GM18870 (cell line): Measurements from ENCODE around the gene KRT85.
"Not testable (repeated sequence)": the region's sequence is repeated elsewhere in the genome, so short reads cannot be mapped to it uniquely, and the experiment has no call there.

ENCODE experiments used
- ATAC-seq: cut with Tn5 transposase; IDR thresholded peaks from one replicate; pipeline ENCODE4 v1.9.1; 2021; ENCODE audit warnings: moderate library complexity; ENCODE audit not compliant: unreplicated experiment

KRT85 gene

DNA sequence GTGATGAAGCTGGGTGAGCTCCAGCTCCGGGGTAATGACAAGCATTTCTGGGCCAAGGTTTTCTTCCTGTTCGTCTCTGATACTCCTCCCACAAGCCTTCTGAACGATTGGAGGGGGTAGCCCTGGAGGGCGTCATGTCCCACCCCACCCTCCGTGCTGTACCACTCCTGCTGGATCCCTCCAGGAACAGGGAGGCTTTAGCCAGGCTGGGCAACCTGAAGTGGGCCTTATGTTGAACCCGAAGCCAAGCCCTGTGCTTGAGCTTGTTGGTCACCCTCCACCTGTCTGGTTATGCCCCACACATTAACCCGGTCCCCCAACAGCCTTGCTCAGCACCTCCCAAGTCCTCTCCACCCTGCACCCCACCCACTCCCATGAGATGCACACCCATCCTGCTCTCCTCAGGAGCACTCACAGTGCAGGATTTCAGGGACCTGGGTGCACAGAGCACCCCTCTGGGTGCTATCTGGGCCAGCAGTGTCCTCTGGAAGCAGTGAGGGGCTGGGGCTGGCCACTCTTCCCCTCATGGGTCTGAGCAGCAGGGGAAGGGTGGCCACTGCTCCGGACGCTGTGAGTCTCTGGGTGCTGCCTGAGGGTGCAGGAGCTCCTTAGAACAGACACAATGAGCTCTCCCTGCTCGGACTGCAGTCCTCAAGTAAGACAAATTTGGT is 39.3 kb downstream of the KRT85 start:
- no peak for ATAC-seq

DNA sequence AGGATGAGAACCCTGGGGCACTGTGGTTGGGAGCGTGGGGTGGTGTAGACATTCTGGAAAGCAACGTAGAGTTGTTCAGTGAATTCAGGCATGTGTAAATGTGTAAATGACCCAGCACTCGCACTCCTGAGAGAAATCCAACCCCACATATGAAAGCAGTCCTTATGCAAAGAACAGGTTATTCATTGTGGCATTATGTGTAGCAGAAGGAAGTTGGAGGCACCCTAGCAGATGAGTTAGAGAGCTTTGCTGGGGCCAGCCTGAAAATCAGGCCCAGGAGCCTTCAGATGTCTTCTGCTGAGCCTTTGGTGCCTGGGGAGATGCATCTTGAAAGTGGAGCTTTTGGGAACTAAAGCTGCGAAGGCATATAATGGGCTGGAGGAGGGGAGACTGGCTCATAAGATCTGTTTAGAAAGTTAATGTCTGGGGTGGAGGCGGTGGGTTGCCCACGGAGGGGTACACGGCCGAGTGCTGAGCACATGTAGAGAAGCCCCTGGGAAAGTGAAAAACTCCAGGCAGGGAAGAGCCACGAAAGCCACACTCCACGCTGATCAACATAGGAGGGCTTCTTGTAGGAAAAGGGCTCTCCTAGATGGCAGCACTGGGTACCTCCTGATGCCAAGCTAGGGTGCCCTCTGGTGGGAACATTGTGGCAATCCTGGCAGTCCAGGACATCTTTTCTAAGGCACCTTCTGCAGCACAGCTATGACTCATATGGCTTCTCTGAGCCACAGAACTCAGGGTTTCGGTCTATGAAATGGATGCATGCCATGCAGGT is 40.0 kb downstream of the KRT85 start:
- peak; percentile 91 for ATAC-seq

- ATAC-seq, result no peak
These were observed 43.2 kb downstream of the KRT85 start for GRCh38 chr12:52324153-52324444.

DNA sequence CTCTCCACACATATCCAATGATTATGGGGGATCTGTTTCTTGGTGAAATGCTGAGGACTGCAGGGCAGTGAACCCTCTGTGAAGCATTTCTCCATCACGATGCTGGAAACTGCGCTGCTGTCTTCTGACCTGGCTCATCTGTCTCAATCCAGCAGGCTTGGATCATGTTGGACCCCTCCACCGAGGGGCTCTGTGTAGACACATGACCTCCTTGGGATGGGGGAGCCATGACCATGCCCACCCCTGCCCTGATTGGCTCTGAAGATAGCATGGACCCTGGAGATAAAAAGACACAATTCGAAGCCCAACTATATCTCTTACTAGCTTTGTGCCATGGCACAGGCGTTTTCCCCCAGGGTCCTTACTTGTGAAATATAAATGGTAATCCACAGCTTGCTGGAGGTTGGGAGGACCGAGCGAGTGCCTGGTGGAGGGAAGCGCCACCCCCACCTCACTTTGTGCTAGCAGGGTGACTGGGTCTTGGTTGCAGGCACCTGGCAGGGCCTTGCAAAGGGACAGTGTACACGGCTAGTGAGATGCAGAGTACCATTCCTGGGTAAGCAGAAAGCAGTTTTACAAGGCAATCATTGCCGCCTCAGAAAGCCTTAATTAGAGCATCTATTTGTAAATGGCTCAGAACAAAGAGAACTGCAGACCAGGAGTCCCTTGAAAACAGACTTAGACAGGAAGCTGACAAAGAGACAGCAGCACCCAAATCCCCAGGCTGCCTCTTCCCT is 43.7 kb downstream of the KRT85 start:
- no peak for ATAC-seq

DNA sequence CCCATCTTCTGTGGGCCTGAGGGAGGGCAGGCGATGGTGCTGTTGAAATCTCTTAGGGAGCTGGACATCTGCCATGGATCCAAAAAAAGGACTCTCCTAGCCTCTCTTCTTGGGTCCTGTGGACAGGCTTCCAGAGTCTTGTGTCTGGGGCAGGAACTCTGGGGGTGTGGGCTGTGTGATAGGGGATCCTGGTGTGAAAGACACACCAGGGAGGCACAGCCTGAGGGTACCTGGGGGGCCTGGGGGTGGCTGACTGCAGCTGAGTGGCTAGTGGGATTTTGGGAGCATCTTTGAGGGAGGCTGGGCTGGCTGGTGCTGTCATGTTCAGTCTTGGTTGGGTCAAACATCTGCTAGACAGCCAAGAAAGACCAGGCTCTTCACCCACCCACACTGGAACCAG is 44.3 kb downstream of the KRT85 start:
- no peak for ATAC-seq

DNA sequence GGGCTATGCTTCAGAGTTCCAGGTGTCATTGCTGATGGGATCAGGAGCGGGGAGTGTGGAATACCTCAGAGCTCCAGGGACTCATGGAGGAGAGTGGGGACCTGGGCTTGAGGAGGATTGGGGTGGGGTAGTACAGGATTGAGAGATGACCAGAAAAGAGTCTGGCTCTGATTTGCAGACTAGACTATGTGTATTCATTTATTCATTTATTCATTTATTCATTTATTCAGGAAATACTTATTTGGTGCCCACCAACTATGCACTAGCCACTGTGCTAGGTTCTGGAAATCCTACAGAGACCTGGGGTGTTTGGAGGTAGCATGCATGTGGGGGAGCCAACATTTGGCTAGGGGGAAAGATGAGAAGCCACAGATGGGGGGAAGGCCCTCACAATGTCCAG is 45.2 kb downstream of the KRT85 start:
- no peak for ATAC-seq

DNA sequence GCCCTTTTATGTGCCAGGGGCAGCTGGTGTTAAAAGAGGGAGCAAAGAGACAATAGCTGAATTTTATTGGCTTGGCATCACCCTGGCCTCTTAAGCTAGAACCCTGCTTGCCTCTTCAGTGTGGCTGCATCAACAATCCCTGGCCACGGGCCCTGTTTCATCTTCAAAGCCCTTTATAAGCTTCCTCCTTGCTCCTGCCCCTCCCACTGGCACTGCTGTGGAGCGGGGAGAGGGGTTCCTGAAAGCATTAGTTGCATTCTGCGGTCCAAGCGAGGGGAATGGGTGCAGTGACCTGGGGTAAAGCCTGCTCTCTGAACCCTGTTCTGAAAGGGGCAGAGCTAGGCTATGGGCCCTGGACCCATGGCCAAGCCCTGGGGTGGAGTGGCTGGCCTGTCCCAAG is 45.9 kb downstream of the KRT85 start:
- no peak for ATAC-seq

GRCh38 chr12:52320784-52321400 is 46.4 kb downstream of the KRT85 start, which contains the start of gene KRT83:
TSS of gene KRT83 (minus strand) at chr12:52321398. CDS start at chr12:52321335, 63 bp downstream.
- ATAC-seq, result no peak

GRCh38 chr12:52319097-52319496 is 48.2 kb downstream of the KRT85 start:
- ATAC-seq, result no peak

GRCh38 chr12:52318241-52318990 is 48.9 kb downstream of the KRT85 start:
- no peak for ATAC-seq

DNA sequence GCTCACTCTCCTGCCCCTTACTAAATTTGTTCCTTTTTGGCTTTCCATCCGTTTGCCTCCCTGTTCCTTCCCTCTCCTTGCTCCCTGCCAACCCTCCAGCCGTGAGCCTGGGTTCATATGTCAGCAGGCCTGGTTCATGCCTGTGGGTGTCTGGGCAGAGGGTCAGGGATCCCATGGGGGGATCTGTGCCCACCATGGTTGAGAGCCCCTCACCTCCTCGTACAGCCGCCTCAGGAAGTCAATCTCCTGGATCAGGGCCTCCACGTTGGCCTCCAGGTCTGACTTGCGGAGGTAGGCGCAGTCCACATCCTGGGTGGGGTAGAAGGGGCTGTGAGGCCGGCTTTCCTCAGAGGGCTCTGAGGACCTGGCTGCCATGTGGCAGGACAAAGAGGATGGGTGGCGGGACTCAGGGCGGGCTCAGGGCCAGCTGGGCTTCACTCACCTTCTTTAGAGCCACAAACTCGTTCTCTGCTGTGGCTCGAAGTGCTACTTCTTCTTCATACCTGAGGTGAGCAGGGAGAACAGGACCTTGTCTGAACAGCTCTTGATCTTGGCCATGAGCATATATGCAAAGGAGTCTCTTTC is 49.7 kb downstream of the KRT85 start:
- ATAC-seq, result no peak

- no peak for ATAC-seq
These were observed 50.6 kb downstream of the KRT85 start for GRCh38 chr12:52316701-52317100.

DNA sequence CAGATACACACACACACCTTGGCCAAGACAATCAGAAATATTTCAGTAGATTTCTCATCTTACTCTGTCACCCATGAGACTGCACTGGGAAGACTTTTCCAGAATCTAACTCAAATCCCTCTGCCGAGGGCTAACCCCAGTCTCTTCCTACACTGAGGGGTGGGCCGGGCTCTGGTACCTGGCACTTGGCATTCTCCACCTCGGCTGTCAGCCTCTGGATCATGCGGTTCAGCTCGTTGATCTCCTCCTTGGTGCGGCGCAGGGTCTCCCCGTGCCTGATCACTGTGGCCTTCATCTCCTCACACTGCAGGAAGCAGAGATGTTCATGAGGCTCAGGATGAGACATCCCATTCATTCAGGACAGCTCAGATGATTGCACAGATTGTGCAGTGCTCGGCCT is 51.0 kb downstream of the KRT85 start:
- no peak for ATAC-seq

GRCh38 chr12:52315721-52316120 is 51.6 kb downstream of the KRT85 start:
- not testable (repeated sequence) for ATAC-seq

DNA sequence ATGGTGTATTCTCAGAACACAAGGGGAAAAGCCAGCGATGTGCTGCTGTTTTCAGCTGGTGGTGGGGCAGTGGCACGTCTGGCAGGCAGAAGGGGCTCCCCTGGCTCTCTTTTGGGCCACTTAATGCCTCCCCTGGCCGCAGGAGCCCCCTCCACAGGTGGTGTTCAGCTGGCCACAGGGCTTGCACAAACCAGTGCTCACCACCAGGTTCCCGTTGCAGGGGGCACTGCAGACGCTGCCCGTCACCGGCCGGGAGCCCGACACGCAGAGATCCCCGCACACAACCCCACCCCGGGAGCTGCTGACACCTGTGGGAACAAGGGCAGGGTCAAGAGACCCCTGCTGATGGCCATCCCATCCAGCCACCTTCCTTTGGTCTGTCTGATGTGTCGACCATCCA is 52.8 kb downstream of the KRT85 start:
- no peak for ATAC-seq

- ATAC-seq, result no peak
These were observed 53.4 kb downstream of the KRT85 start for GRCh38 chr12:52313926-52314325.

DNA sequence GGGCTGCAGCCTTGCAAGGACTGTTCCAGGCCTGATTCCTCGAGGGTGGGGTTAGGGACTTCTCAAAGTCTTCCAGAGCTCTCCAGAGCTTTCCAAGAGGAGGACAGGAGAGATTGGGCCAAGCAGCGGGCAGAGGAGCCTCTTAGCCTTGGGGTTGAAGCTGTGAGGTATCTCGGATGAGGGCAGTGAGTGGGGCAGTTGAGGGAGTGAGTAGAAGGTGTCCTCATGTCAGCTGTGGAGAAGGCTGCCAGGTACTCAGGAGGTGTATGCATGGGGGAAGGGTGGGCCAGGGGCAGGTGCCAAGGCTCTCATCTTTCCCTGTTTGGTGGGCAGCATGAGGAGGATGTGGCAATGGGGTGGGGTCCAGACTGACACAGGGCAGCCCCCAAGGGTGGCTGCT is 53.8 kb downstream of the KRT85 start:
- no peak for ATAC-seq

DNA sequence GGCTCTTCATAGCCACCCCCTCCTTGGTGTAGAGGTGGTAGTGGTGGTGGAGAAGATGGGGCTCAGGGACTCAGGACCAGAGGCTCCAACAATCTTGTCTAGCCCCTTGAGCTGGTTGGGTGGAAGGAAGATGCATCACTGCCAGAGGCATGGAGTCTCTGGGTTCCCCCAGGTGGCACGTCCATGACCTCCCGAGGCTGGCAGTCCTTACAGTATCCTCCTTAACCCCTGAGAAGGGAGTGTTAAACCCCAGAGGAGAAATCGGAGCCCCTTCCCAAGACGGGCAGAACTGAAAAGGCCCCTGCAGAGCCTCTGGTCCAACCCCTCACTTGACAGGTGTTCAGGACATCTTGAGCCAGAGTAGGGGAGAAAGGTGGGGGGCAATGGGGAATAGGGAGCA is 55.2 kb downstream of the KRT85 start:
- no peak for ATAC-seq

DNA sequence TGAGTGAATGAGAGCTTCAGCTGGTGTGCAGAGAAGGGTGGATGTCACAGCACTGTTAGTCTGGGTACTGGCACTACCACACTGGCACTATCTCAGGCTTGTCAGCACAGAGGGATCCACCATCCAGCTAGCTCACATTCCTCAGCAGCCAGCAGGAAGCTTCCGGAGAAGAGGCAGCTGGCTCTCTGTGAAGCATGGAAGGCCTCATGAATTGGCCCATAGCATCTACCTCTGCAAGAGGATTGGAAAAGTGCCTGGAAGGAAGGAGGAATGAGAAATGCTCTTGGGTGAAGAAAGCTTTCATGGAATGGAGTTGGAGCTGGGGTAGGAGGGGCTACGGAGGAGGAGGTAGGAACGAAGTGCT is 56.0 kb downstream of the KRT85 start:
- ATAC-seq, result no peak

DNA sequence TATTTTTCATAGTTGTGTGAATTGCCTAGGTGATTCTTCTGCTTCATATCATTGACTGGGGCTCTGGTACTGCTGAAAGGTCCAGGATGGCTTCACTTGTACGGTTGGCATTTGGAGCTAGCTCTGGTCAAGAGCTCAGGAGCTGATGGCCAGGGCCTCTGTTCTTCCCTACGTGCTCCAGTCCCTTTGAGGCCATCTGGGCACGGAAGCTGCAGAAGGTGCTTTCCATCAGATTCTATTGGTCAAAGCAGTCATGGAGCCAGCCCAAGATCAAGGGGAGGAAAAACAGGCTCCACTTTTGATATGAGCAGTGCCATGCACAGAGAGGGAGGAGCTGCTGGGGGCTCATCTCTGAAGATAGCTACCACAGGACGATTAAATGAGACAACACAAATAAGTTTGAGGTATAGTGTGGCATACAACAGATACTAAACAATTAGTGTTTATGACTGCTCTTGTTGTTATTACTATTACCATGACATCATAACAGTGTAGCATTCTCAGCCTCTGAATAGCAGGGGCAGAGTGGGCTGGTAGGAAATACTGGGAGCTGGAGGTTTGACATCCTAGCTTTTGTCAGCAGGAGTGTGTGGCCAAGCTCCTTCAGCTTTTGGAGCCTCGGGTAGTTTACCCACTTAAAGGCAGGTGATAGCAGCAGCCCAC is 56.5 kb downstream of the KRT85 start:
- ATAC-seq, result no peak
